Measurements from ENCODE around the gene SESTD1.

The SESTD1 gene

GRCh38 chr2:179285060-179285459, 20.4 kb upstream of the SESTD1 start:
- no peak for TF ChIP-seq CTCF (IDR thresholded peaks at IDR 0.05)

GRCh38 chr2:179277429-179278196, 13.0 kb upstream of the SESTD1 start:
- DNase-seq, result no peak
- peaks cover 28% of the 10 kb centered on the region for H3K4me1 Mint-ChIP-seq
- H3K27ac Mint-ChIP-seq, result no peak overlapping the region
- no peaks in the 10 kb centered on the region for H3K36me3 Mint-ChIP-seq (ENCODE audit: low read depth)
- TF ChIP-seq CTCF (IDR thresholded peaks at IDR 0.05), result no peak
- no peaks in the 10 kb centered on the region for H3K27me3 Mint-ChIP-seq (ENCODE audit: low read depth, poor library complexity)
- H3K9me3 Mint-ChIP-seq, result peaks cover 7% of the 10 kb centered on the region
- no peak overlapping the region for H3K4me3 Mint-ChIP-seq

More at GRCh38 chr2:179285060-179285459, 20.4 kb upstream of the SESTD1 start:
- H3K36me3 Mint-ChIP-seq (ENCODE audit: low read depth), result no peaks in the 10 kb centered on the region
- DNase-seq, result no peak
- no peak overlapping the region for H3K4me3 Mint-ChIP-seq
- peaks cover 4% of the 10 kb centered on the region for H3K27me3 Mint-ChIP-seq (ENCODE audit: low read depth, poor library complexity)
- H3K4me1 Mint-ChIP-seq, result no peaks in the 10 kb centered on the region
- no peaks in the 10 kb centered on the region for H3K9me3 Mint-ChIP-seq
- H3K27ac Mint-ChIP-seq, result peak overlapping the region; percentile 44

- Mint-ChIP-seq H3K4me3 (no peak overlapping the region), H3K27me3 (ENCODE audit: low read depth, poor library complexity) (no peaks in the 10 kb centered on the region), H3K27ac (no peak overlapping the region), H3K9me3 (peaks cover 7% of the 10 kb centered on the region), H3K36me3 (ENCODE audit: low read depth) (no peaks in the 10 kb centered on the region), H3K4me1 (peaks cover 36% of the 10 kb centered on the region)
- TF ChIP-seq CTCF (IDR thresholded peaks at IDR 0.05), result no peak
- no peak for DNase-seq
These were observed 10.8 kb upstream of the SESTD1 start for GRCh38 chr2:179275253-179276012.

- H3K4me3 Mint-ChIP-seq, result no peak overlapping the region
- peaks cover 36% of the 10 kb centered on the region for H3K4me1 Mint-ChIP-seq
- peaks cover 7% of the 10 kb centered on the region for H3K9me3 Mint-ChIP-seq
- TF ChIP-seq CTCF (IDR thresholded peaks at IDR 0.05), result no peak
- H3K27ac Mint-ChIP-seq, result no peak overlapping the region
- DNase-seq, result no peak
- no peaks in the 10 kb centered on the region for H3K27me3 Mint-ChIP-seq (ENCODE audit: low read depth, poor library complexity)
- no peaks in the 10 kb centered on the region for H3K36me3 Mint-ChIP-seq (ENCODE audit: low read depth)
These were observed 10.1 kb upstream of the SESTD1 start for GRCh38 chr2:179274749-179275148.

- DNase-seq, result no peak
- H3K4me3 Mint-ChIP-seq, result peak overlapping the region; percentile 10
- H3K9me3 Mint-ChIP-seq, result no peaks in the 10 kb centered on the region
- H3K4me1 Mint-ChIP-seq, result peaks cover 36% of the 10 kb centered on the region
- H3K36me3 Mint-ChIP-seq (ENCODE audit: low read depth), result no peaks in the 10 kb centered on the region
- no peaks in the 10 kb centered on the region for H3K27me3 Mint-ChIP-seq (ENCODE audit: low read depth, poor library complexity)
- no peak overlapping the region for H3K27ac Mint-ChIP-seq
- no peak for TF ChIP-seq CTCF (IDR thresholded peaks at IDR 0.05)
These were observed 8.9 kb upstream of the SESTD1 start for GRCh38 chr2:179273461-179273962.
